Lower leg skin (tissue), 4 donors: ENCODE data around the gene CDH13. TPM values are rescaled to one million over a fixed set of nuclear protein-coding genes. Genes with fewer than 3 reads are reported as not detected.

Source experiments
- DNase-seq, 2 donors: peaks; one replicate each; pipeline ENCODE4 v3.0.0-alpha.2; 2019; ENCODE audit warnings: low spot score in 2 of 2
- H3K4me3 ChIP-seq: fragments of 200-600 bp; sonication (generic); 2 replicates; pipeline ENCODE4 v1.5.1; 2017; ENCODE audit warnings: mild to moderate bottlenecking, low read depth; ENCODE audit not compliant: poor library complexity, severe bottlenecking
- CTCF ChIP-seq, 3 donors: fragments of 450-650 bp; IDR thresholded peaks; one replicate each; pipeline ENCODE4 v1.5.1; 2016; ENCODE audit warnings: antibody characterized with exemption in 3 of 3, mild to moderate bottlenecking in 3 of 3, moderate library complexity in 2 of 3
- POLR2A ChIP-seq, 2 donors: fragments of 450-650 bp; IDR thresholded peaks; one replicate each; pipeline ENCODE4 v1.6.1; 2016 to 2017; ENCODE audit warnings: antibody characterized with exemption in 2 of 2, mild to moderate bottlenecking in 1 of 2, moderate library complexity in 1 of 2
- WGBS, 2 donors: methylation state at CpG; one replicate each; pipeline ENCODE4 v1.1.5; 2018; 5-methylcytosine and 5-hydroxymethylcytosine counted together
- intact Hi-C: fragments of 100-400 bp; cut with DNase I; formaldehyde crosslinking; loops from one replicate; pipeline ENCODE4 v1.15.0; 2023; ENCODE audit warnings: low total_unique reads
- total RNA-seq, 4 donors: library from RNA; depleted of rRNA; stranded (reverse); fragments of >200 nt; gene quantifications; one replicate each; pipeline ENCODE4 v1.1.0, GENCODE V29; 2016

CDH13 gene
- total RNA-seq, 4 donors from 2014 or later, result 102 to 246 (median 155) TPM

GRCh38 chr16:83083361-83083760, 456.6 kb downstream of the CDH13 start:
- TF ChIP-seq POLR2A (IDR thresholded peaks at IDR 0.05) (no peak), CTCF (IDR thresholded peaks at IDR 0.05) (no peak)
- no peak overlapping the region for H3K4me3 ChIP-seq
- intact Hi-C loops, result no loop called here
- 77% methylated on average over 3 of the region's 3 CpGs for WGBS, 2 donors
- no peak for DNase-seq

GRCh38 chr16:83085660-83086059, 458.9 kb downstream of the CDH13 start:
- WGBS, 2 donors, result 51 to 52% methylated on average over 3 of the region's 3 CpGs
- intact Hi-C loops, result no loop called here
- DNase-seq, result no peak
- no peak overlapping the region for H3K4me3 ChIP-seq
- no peak for TF ChIP-seq CTCF (IDR thresholded peaks at IDR 0.05)
- TF ChIP-seq POLR2A (IDR thresholded peaks at IDR 0.05), result no peak

- TF ChIP-seq CTCF (IDR thresholded peaks at IDR 0.05), result no peak
- no peak for TF ChIP-seq POLR2A (IDR thresholded peaks at IDR 0.05)
- WGBS, 2 donors, result 71 to 76% methylated on average over 10 of the region's 10 CpGs
- intact Hi-C loops, result no loop called here
These were observed 469.3 kb downstream of the CDH13 start for GRCh38 chr16:83095941-83096692.

GRCh38 chr16:83098536-83098935, 471.8 kb downstream of the CDH13 start:
- no peak for DNase-seq
- 92 to 97% methylated on average over 3 of the region's 3 CpGs for WGBS, 2 donors
- no peak overlapping the region for H3K4me3 ChIP-seq
- intact Hi-C loops, result no loop called here
- no peak for TF ChIP-seq POLR2A (IDR thresholded peaks at IDR 0.05)
- TF ChIP-seq CTCF (IDR thresholded peaks at IDR 0.05), result no peak

More at GRCh38 chr16:83095941-83096692, 469.3 kb downstream of the CDH13 start:
- DNase-seq, result no peak
- H3K4me3 ChIP-seq, result no peak overlapping the region

GRCh38 chr16:83100679-83101078, 473.9 kb downstream of the CDH13 start:
- TF ChIP-seq POLR2A (IDR thresholded peaks at IDR 0.05) (no peak), CTCF (IDR thresholded peaks at IDR 0.05) (no peak)
- no peak for DNase-seq
- intact Hi-C loops, result no loop called here
- H3K4me3 ChIP-seq, result no peak overlapping the region
- WGBS, 2 donors, result 87 to 88% methylated on average over 2 of the region's 2 CpGs

- 73 to 77% methylated on average over 6 of the region's 6 CpGs for WGBS, 2 donors
- intact Hi-C loops, result no loop called here
- TF ChIP-seq POLR2A (IDR thresholded peaks at IDR 0.05), result no peak
- TF ChIP-seq CTCF (IDR thresholded peaks at IDR 0.05), result no peak
- no peak for DNase-seq
- no peak overlapping the region for H3K4me3 ChIP-seq
These were observed 475.6 kb downstream of the CDH13 start for GRCh38 chr16:83102336-83102735.
